ENCODE results near the gene CDH13. TPM values are rescaled to one million over a fixed set of nuclear protein-coding genes. Genes with fewer than 3 reads are reported as not detected.

The CDH13 gene
- total and polyA plus RNA-seq, 2 donors (not counting 3 experiments of a cell fraction or from before 2014, with no cell fraction given) = 96.6 to 124 TPM

DNA sequence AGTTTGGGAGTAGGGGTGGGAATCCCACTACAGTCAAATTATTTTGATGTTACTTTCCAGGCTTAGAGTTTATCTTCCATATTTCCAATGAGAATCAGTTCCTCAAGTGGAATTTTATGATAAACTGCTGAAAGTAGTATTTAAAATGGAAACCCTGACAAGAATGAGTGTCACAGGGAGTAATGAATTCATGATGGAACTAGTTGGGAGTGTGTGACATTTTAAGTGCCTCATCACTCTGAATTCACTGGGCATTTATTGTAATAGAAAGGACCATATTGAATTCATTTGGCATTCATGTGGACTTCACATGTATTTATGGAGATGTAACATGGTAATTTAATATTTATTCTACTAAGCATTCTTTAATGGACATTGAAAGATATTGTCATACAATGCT lies 320.9 kb downstream of the CDH13 start:
- no peaks in the 10 kb centered on the region for H3K36me3 ChIP-seq (ENCODE audit: control insufficient read depth in 2 of 2, extremely low read depth in 1 of 2, insufficient read depth in 2 of 2, low read length in 2 of 2)

GRCh38 chr16:82949016-82949415 lies 322.2 kb downstream of the CDH13 start:
- Histone ChIP-seq H3K4me1 (ENCODE audit: control insufficient read depth, extremely low read depth, insufficient read depth, low read length) (peaks cover 25% of the 10 kb centered on the region), H3K36me3 (ENCODE audit: control insufficient read depth in 2 of 2, extremely low read depth in 1 of 2, insufficient read depth in 2 of 2, low read length in 2 of 2) (no peaks in the 10 kb centered on the region), H3K9ac (replicated peaks; ENCODE audit: extremely low read depth, insufficient read depth, low read length) (no peak overlapping the region), H3K27ac (ENCODE audit: insufficient read depth, low read depth, low read length) (no peak overlapping the region), H3K4me2 (ENCODE audit: insufficient read depth, low read length) (no peak overlapping the region), H3K9me1 (replicated peaks; ENCODE audit: control insufficient read depth, extremely low read depth, insufficient read depth, low read length) (no peaks in the 10 kb centered on the region), H4K20me1 (replicated peaks; ENCODE audit: control insufficient read depth, extremely low read depth, insufficient read depth, low read length) (no peaks in the 10 kb centered on the region), H3K79me2 (ENCODE audit: control insufficient read depth, insufficient read depth, low read length) (no peaks in the 10 kb centered on the region), H2AFZ (ENCODE audit: low read depth, low read length) (no peak overlapping the region), H3K4me3 (replicated peaks in 1 of 3; ENCODE audit: insufficient read depth in 1 of 3, low read depth in 1 of 3, low read length in 3 of 3) (no peak overlapping the region), H3K27me3 (ENCODE audit: control insufficient read depth in 2 of 2, insufficient read depth in 2 of 2, low read length in 2 of 2) (no peaks in the 10 kb centered on the region), H3K9me3 (replicated peaks; ENCODE audit: control insufficient read depth, insufficient read depth, low read length) (no peaks in the 10 kb centered on the region)
- FAIRE-seq (no peak), DNase-seq (ENCODE audit: low read depth, low spot score) (no peak)
- CTCF ChIA-PET = no interaction called here
- dilution Hi-C loops (cut with MboI; ENCODE audit: extremely low pct_ligation_motif_present, low sequenced_read_pairs) = loop anchor here (5.0 kb wide), 1 partner anchor 38 kb away; no protein-coding TSS in a partner anchor
- no TSS peak for BruUV-seq (replicated peaks)
- no peak for TF ChIP-seq MYC (IDR thresholded peaks at IDR 0.05; ENCODE audit: low read depth, low read length)
- TF ChIP-seq EZH2 (IDR thresholded peaks at IDR 0.05; ENCODE audit: borderline replicate concordance, low read depth, low read length, severe bottlenecking) = no peak
- TF ChIP-seq, protein P1, sequence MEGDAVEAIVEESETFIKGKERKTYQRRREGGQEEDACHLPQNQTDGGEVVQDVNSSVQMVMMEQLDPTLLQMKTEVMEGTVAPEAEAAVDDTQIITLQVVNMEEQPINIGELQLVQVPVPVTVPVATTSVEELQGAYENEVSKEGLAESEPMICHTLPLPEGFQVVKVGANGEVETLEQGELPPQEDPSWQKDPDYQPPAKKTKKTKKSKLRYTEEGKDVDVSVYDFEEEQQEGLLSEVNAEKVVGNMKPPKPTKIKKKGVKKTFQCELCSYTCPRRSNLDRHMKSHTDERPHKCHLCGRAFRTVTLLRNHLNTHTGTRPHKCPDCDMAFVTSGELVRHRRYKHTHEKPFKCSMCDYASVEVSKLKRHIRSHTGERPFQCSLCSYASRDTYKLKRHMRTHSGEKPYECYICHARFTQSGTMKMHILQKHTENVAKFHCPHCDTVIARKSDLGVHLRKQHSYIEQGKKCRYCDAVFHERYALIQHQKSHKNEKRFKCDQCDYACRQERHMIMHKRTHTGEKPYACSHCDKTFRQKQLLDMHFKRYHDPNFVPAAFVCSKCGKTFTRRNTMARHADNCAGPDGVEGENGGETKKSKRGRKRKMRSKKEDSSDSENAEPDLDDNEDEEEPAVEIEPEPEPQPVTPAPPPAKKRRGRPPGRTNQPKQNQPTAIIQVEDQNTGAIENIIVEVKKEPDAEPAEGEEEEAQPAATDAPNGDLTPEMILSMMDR (IDR thresholded peaks at IDR 0.05; ENCODE audit: extremely low read depth in 1 of 2, insufficient read depth in 1 of 2, low read depth in 1 of 2, low read length in 2 of 2) = no peak
- no peak for TF ChIP-seq GATA2 (IDR thresholded peaks at IDR 0.05; ENCODE audit: insufficient read depth, insufficient read length, low read depth, low read length)
- TF ChIP-seq FOS (IDR thresholded peaks at IDR 0.05; ENCODE audit: borderline replicate concordance, insufficient read depth, low read length) = no peak
- TF ChIP-seq POLR2A (IDR thresholded peaks at IDR 0.05; ENCODE audit: low read depth, low read length) = no peak
- no peak for TF ChIP-seq MAX (IDR thresholded peaks at IDR 0.05; ENCODE audit: insufficient read depth, insufficient read length)
- no peak for TF ChIP-seq POLR2AphosphoS5 (IDR thresholded peaks at IDR 0.05; ENCODE audit: insufficient read depth, low read depth, low read length)
- TF ChIP-seq JUN (IDR thresholded peaks at IDR 0.05; ENCODE audit: borderline replicate concordance, insufficient read depth, insufficient read length, low read depth) = no peak
- intact Hi-C loops (cut with micrococcal nuclease) = no loop called here
- POLR2A ChIA-PET = no interaction called here

More for the DNA sequence above, 320.9 kb downstream of the CDH13 start:
- ChIA-PET CTCF (interaction anchor here (2.5 kb wide), 1 partner anchor 10 kb away, joined by 13 read pairs; no protein-coding TSS in a partner anchor), POLR2A (no interaction called here)
- no peaks in the 10 kb centered on the region for H3K9me3 ChIP-seq (replicated peaks; ENCODE audit: control insufficient read depth, insufficient read depth, low read length)
- no peak overlapping the region for H3K27ac ChIP-seq (ENCODE audit: insufficient read depth, low read depth, low read length)
- TF ChIP-seq POLR2AphosphoS5 (IDR thresholded peaks at IDR 0.05; ENCODE audit: insufficient read depth, low read depth, low read length) = no peak
- TF ChIP-seq FOS (IDR thresholded peaks at IDR 0.05; ENCODE audit: borderline replicate concordance, insufficient read depth, low read length) = no peak
- TF ChIP-seq GATA2 (IDR thresholded peaks at IDR 0.05; ENCODE audit: insufficient read depth, insufficient read length, low read depth, low read length) = no peak
- TF ChIP-seq, protein P1 (IDR thresholded peaks at IDR 0.05; ENCODE audit: extremely low read depth in 1 of 2, insufficient read depth in 1 of 2, low read depth in 1 of 2, low read length in 2 of 2) = no peak
- TF ChIP-seq MYC (IDR thresholded peaks at IDR 0.05; ENCODE audit: low read depth, low read length) = no peak
- TF ChIP-seq EZH2 (IDR thresholded peaks at IDR 0.05; ENCODE audit: borderline replicate concordance, low read depth, low read length, severe bottlenecking) = no peak
- H2AFZ ChIP-seq (ENCODE audit: low read depth, low read length) = no peak overlapping the region
- DNase-seq (ENCODE audit: low read depth, low spot score) (no peak), FAIRE-seq (no peak)
- peaks cover 30% of the 10 kb centered on the region for H3K4me1 ChIP-seq (ENCODE audit: control insufficient read depth, extremely low read depth, insufficient read depth, low read length)
- dilution Hi-C loops (cut with MboI; ENCODE audit: extremely low pct_ligation_motif_present, low sequenced_read_pairs) = loop anchor here (5.0 kb wide), 1 partner anchor 40 kb away; no protein-coding TSS in a partner anchor
- no peak overlapping the region for H3K4me2 ChIP-seq (ENCODE audit: insufficient read depth, low read length)
- no peak overlapping the region for H3K4me3 ChIP-seq (replicated peaks in 1 of 3; ENCODE audit: insufficient read depth in 1 of 3, low read depth in 1 of 3, low read length in 3 of 3)
- no peaks in the 10 kb centered on the region for H3K79me2 ChIP-seq (ENCODE audit: control insufficient read depth, insufficient read depth, low read length)
- H3K27me3 ChIP-seq (ENCODE audit: control insufficient read depth in 2 of 2, insufficient read depth in 2 of 2, low read length in 2 of 2) = no peaks in the 10 kb centered on the region
- H4K20me1 ChIP-seq (replicated peaks; ENCODE audit: control insufficient read depth, extremely low read depth, insufficient read depth, low read length) = no peaks in the 10 kb centered on the region
- no TSS peak for BruUV-seq (replicated peaks)
- intact Hi-C loops (cut with micrococcal nuclease) = no loop called here
- H3K9ac ChIP-seq (replicated peaks; ENCODE audit: extremely low read depth, insufficient read depth, low read length) = no peak overlapping the region
- H3K9me1 ChIP-seq (replicated peaks; ENCODE audit: control insufficient read depth, extremely low read depth, insufficient read depth, low read length) = no peaks in the 10 kb centered on the region

All from endothelial cell of umbilical vein (primary cell).